Epithelial cell of esophagus (primary cell): ENCODE data around the gene GNAQ.
A peak's percentile ranks its signal among the peaks of the same experiment; 100 is the strongest.

Experiments used
- DNase-seq: peaks from one replicate; pipeline ENCODE4 v3.0.0; 2010; ENCODE audit warnings: low read depth
- H3K4me3 ChIP-seq: 2 replicates; pipeline ENCODE4 v1.5.1; 2011; ENCODE audit warnings: mild to moderate bottlenecking, low read length, control low read depth
- TF ChIP-seq, protein P1 (sequence below): IDR thresholded peaks from 2 replicates; pipeline ENCODE4 v1.5.1; 2011; ENCODE audit warnings: low read depth, mild to moderate bottlenecking, low read length, control low read depth, inconsistent platforms; ENCODE audit not compliant: insufficient read depth; ENCODE audit errors: missing control alignments

GNAQ gene

GRCh38 chr9:78044189-78044588, 12.6 kb upstream of the GNAQ start:
- TF ChIP-seq, protein P1, sequence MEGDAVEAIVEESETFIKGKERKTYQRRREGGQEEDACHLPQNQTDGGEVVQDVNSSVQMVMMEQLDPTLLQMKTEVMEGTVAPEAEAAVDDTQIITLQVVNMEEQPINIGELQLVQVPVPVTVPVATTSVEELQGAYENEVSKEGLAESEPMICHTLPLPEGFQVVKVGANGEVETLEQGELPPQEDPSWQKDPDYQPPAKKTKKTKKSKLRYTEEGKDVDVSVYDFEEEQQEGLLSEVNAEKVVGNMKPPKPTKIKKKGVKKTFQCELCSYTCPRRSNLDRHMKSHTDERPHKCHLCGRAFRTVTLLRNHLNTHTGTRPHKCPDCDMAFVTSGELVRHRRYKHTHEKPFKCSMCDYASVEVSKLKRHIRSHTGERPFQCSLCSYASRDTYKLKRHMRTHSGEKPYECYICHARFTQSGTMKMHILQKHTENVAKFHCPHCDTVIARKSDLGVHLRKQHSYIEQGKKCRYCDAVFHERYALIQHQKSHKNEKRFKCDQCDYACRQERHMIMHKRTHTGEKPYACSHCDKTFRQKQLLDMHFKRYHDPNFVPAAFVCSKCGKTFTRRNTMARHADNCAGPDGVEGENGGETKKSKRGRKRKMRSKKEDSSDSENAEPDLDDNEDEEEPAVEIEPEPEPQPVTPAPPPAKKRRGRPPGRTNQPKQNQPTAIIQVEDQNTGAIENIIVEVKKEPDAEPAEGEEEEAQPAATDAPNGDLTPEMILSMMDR = no peak
- DNase-seq = no peak
- H3K4me3 ChIP-seq = no peak overlapping the region

DNA sequence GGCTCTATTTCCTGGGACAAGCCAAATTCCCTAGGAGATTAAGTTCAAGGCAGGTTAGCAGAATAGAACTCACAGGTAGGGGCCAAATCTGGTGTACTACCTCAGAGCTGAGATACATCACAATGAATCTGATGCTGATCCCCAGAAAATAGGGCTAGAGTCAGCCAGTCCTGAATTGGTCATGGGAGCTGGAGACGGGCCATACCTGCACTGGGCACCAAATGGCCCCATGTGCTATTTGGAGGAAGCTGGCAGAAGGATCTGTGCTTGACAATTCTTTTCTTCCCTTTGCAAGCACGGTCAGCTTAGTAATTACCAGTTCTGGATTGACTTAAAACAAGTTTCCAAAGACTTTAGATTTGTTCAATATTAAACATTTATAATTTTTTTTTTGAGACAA, 10.4 kb upstream of the GNAQ start:
- no peak for DNase-seq
- H3K4me3 ChIP-seq = no peak overlapping the region
- TF ChIP-seq, protein P1 = no peak

- TF ChIP-seq, protein P1 = no peak
- no peak for DNase-seq
- no peak overlapping the region for H3K4me3 ChIP-seq
These were observed 9.1 kb upstream of the GNAQ start for GRCh38 chr9:78040726-78041125.

- DNase-seq = peak; percentile 52
- TF ChIP-seq, protein P1 = no peak
- H3K4me3 ChIP-seq = no peak overlapping the region
These were observed 7.1 kb upstream of the GNAQ start for GRCh38 chr9:78038620-78039300.

- no peak overlapping the region for H3K4me3 ChIP-seq
- TF ChIP-seq, protein P1 = peak; percentile 85
- DNase-seq = peak; percentile 83
These were observed 3.9 kb upstream of the GNAQ start for GRCh38 chr9:78035383-78035993.

- TF ChIP-seq, protein P1 = no peak
- no peak overlapping the region for H3K4me3 ChIP-seq
- DNase-seq = no peak
These were observed 2.3 kb upstream of the GNAQ start for GRCh38 chr9:78033870-78034269.
